Neural cell (in vitro differentiated cells): Measurements from ENCODE around the gene ITGB6. TPM values are rescaled to one million over a fixed set of nuclear protein-coding genes. Genes with fewer than 3 reads are reported as not detected.

Experiments
- H2AFZ ChIP-seq: fragments of 200-600, 300-800 bp; sonication (generic), shearing (Covaris generic); 2 replicates; pipeline ENCODE4 v1.6.0; 2014; ENCODE audit warnings: low read depth, mild to moderate bottlenecking, antibody characterized with exemption, low read length, moderate library complexity
- H3F3A ChIP-seq: fragments of 200-600 bp; shearing (Covaris generic); 2 replicates; pipeline ENCODE4 v1.6.1; 2016; ENCODE audit warnings: mild to moderate bottlenecking, moderate library complexity, mixed read lengths, antibody characterized with exemption, low read length; ENCODE audit not compliant: insufficient read depth, poor library complexity, severe bottlenecking
- H3K27ac ChIP-seq: fragments of 200-600, 300-800 bp; sonication (generic), shearing (Covaris generic); 2 replicates; pipeline ENCODE4 v1.5.1; 2014; ENCODE audit warnings: mild to moderate bottlenecking, low read length, moderate library complexity
- H3K27me3 ChIP-seq: fragments of 300-800, 200-600 bp; sonication (generic), shearing (Covaris generic); 2 replicates; pipeline ENCODE4 v1.6.0; 2014; ENCODE audit warnings: mild to moderate bottlenecking, low read depth, low read length, moderate library complexity; ENCODE audit not compliant: insufficient read depth
- H3K36me3 ChIP-seq: fragments of 300-800, 200-600 bp; sonication (generic), shearing (Covaris generic); 2 replicates; pipeline ENCODE4 v1.5.1; 2014; ENCODE audit warnings: mild to moderate bottlenecking, antibody characterized with exemption, low read length, moderate library complexity; ENCODE audit not compliant: insufficient read depth
- H3K4me2 ChIP-seq: fragments of 300-800, 200-600 bp; sonication (generic), shearing (Covaris generic); 2 replicates; pipeline ENCODE4 v1.6.0; 2014; ENCODE audit warnings: mild to moderate bottlenecking, low read length
- H3K4me3 ChIP-seq: fragments of 300-800, 200-600 bp; sonication (generic), shearing (Covaris generic); 2 replicates; pipeline ENCODE4 v1.5.1; 2014; ENCODE audit warnings: mild to moderate bottlenecking, low read length, moderate library complexity
- H3K79me2 ChIP-seq: fragments of 200-600 bp; shearing (Covaris generic); replicated peaks from 2 replicates; pipeline ENCODE4 v1.6.0; 2014; ENCODE audit warnings: mild to moderate bottlenecking, low read length, moderate library complexity; ENCODE audit not compliant: insufficient read depth
- H3K9ac ChIP-seq: fragments of 300-800, 200-600 bp; sonication (generic), shearing (Covaris generic); 2 replicates; pipeline ENCODE4 v1.6.1; 2016; ENCODE audit warnings: mild to moderate bottlenecking, low read length, mixed read lengths
- H3K9me2 ChIP-seq: fragments of 200-600 bp; shearing (Covaris generic); 2 replicates; pipeline ENCODE4 v1.6.1; 2016; ENCODE audit warnings: mild to moderate bottlenecking, low read length, mixed read lengths; ENCODE audit not compliant: insufficient read depth
- H3K9me3 ChIP-seq: fragments of 200-600, 300-800 bp; sonication (generic), shearing (Covaris generic); 2 replicates; pipeline ENCODE4 v1.6.1; 2016; ENCODE audit warnings: mild to moderate bottlenecking, mixed run types, low read length, moderate library complexity, mixed read lengths
- H4K20me1 ChIP-seq: fragments of 200-600 bp; shearing (Covaris generic); 2 replicates; pipeline ENCODE4 v1.6.1; 2016; ENCODE audit warnings: mild to moderate bottlenecking, mixed run types; ENCODE audit not compliant: insufficient read depth
- CTCF ChIP-seq: fragments of 450-650 bp; IDR thresholded peaks from 2 replicates; pipeline ENCODE4 v1.5.1; 2014; ENCODE audit warnings: antibody characterized with exemption, mild to moderate bottlenecking, moderate library complexity; ENCODE audit not compliant: poor library complexity, severe bottlenecking
- EP300 ChIP-seq: fragments of 450-650 bp; conservative IDR thresholded peaks from 2 replicates; pipeline ENCODE4 v1.6.1; 2014; ENCODE audit warnings: antibody characterized with exemption, mild to moderate bottlenecking, moderate library complexity; ENCODE audit not compliant: poor library complexity, severe bottlenecking
- EZH2 ChIP-seq: fragments of 200-600, 300-800 bp; shearing (Covaris generic), sonication (generic); IDR thresholded peaks from 2 replicates; pipeline ENCODE4 v1.6.1; 2014; ENCODE audit warnings: antibody characterized with exemption, low read length, borderline replicate concordance, mild to moderate bottlenecking; ENCODE audit not compliant: insufficient read depth, poor library complexity, severe bottlenecking
- MXI1 ChIP-seq: fragments of 450-650 bp; conservative IDR thresholded peaks from 2 replicates; pipeline ENCODE4 v1.6.1; 2014; ENCODE audit warnings: antibody characterized with exemption, mild to moderate bottlenecking; ENCODE audit not compliant: poor library complexity, severe bottlenecking
- POLR2AphosphoS5 ChIP-seq: IDR thresholded peaks from 2 replicates; pipeline ENCODE4 v1.6.1; 2012
- RAD21 ChIP-seq: fragments of 450-650 bp; conservative IDR thresholded peaks from 2 replicates; pipeline ENCODE4 v1.6.1; 2014; ENCODE audit warnings: antibody characterized with exemption, mild to moderate bottlenecking, moderate library complexity
- SMC3 ChIP-seq: fragments of 450-650 bp; conservative IDR thresholded peaks from 2 replicates; pipeline ENCODE4 v1.6.1; 2014; ENCODE audit warnings: antibody characterized with exemption, mild to moderate bottlenecking, moderate library complexity; ENCODE audit not compliant: poor library complexity
- TAF1 ChIP-seq: IDR thresholded peaks from 2 replicates; pipeline ENCODE4 v1.6.1; 2012; ENCODE audit warnings: low read depth
- polyA plus RNA-seq: library from polyadenylated mRNA; depleted of rRNA; stranded (reverse); fragments of >200 nt; gene quantifications from 2 replicates; pipeline ENCODE4 v1.2.3, GENCODE V29; 2014
- TF ChIP-seq, protein P1 (sequence below): IDR thresholded peaks from 2 replicates; pipeline ENCODE4 v1.6.1; 2012; ENCODE audit warnings: borderline replicate concordance

The ITGB6 gene
- polyA plus RNA-seq, 1 donor from 2014 or later: 8.3 TPM

DNA sequence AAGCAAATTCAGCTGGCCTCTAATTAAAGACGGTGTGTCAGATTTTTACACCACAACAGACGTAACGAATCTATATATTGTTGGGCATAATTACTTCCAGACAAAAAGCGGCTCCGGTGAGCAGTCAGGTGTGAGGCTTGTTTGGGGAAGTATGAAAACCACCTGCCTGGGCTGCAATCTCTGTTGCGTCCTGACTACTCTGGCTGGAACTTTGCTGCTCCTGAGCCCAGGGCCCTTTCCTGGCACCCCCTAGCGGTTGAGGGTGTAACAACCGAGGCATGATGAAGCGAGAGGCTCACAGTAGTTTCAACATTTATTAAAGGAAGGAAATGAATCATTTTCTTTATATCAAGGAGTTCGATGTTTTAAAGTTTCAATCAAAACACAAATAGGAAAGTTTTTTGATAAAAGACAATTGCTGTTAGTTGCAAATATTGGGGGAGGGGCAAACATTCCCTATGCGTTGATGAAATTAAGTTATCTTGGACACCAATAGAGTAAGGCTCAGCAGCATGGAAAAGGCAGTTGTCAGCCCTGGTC lies 10.6 kb upstream of the ITGB6 start:
- Histone ChIP-seq H3K27ac (no peak overlapping the region), H3K9me2 (no peaks in the 10 kb centered on the region), H2AFZ (no peak overlapping the region), H3F3A (no peaks in the 10 kb centered on the region), H3K36me3 (no peaks in the 10 kb centered on the region), H3K4me3 (no peak overlapping the region), H3K79me2 (no peaks in the 10 kb centered on the region), H3K9me3 (no peaks in the 10 kb centered on the region), H3K9ac (no peak overlapping the region), H3K4me2 (no peak overlapping the region), H4K20me1 (no peaks in the 10 kb centered on the region), H3K27me3 (no peaks in the 10 kb centered on the region)
- TF ChIP-seq, protein P1, sequence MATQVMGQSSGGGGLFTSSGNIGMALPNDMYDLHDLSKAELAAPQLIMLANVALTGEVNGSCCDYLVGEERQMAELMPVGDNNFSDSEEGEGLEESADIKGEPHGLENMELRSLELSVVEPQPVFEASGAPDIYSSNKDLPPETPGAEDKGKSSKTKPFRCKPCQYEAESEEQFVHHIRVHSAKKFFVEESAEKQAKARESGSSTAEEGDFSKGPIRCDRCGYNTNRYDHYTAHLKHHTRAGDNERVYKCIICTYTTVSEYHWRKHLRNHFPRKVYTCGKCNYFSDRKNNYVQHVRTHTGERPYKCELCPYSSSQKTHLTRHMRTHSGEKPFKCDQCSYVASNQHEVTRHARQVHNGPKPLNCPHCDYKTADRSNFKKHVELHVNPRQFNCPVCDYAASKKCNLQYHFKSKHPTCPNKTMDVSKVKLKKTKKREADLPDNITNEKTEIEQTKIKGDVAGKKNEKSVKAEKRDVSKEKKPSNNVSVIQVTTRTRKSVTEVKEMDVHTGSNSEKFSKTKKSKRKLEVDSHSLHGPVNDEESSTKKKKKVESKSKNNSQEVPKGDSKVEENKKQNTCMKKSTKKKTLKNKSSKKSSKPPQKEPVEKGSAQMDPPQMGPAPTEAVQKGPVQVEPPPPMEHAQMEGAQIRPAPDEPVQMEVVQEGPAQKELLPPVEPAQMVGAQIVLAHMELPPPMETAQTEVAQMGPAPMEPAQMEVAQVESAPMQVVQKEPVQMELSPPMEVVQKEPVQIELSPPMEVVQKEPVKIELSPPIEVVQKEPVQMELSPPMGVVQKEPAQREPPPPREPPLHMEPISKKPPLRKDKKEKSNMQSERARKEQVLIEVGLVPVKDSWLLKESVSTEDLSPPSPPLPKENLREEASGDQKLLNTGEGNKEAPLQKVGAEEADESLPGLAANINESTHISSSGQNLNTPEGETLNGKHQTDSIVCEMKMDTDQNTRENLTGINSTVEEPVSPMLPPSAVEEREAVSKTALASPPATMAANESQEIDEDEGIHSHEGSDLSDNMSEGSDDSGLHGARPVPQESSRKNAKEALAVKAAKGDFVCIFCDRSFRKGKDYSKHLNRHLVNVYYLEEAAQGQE: no peak
- TF ChIP-seq SMC3 (no peak), RAD21 (no peak), POLR2AphosphoS5 (no peak), CTCF (no peak), MXI1 (no peak), EZH2 (no peak), TAF1 (no peak), EP300 (no peak)

- Histone ChIP-seq H3F3A (no peaks in the 10 kb centered on the region), H3K27ac (no peak overlapping the region), H3K4me3 (no peak overlapping the region), H3K4me2 (no peak overlapping the region), H3K9me2 (no peaks in the 10 kb centered on the region), H3K9ac (no peak overlapping the region), H3K27me3 (no peaks in the 10 kb centered on the region), H3K36me3 (no peaks in the 10 kb centered on the region), H3K79me2 (no peaks in the 10 kb centered on the region), H3K9me3 (no peaks in the 10 kb centered on the region), H2AFZ (no peak overlapping the region), H4K20me1 (no peaks in the 10 kb centered on the region)
- TF ChIP-seq RAD21: no peak
- TF ChIP-seq SMC3: no peak
Observed at GRCh38 chr2:160209516-160209856, 9.4 kb upstream of the ITGB6 start.
